Breast epithelium (tissue), 4 donors: ENCODE results near the gene A4GNT. TPM values are rescaled to one million over a fixed set of nuclear protein-coding genes. Genes with fewer than 3 reads are reported as not detected.

Experiments used
- DNase-seq, 2 donors: peaks; one replicate each; pipeline ENCODE4 v3.0.0-alpha.2; 2019; ENCODE audit warnings: low spot score in 2 of 2
- H3K27ac ChIP-seq, 2 donors: fragments of 200-600 bp; sonication (generic) in 1 of 2; one replicate each; pipeline ENCODE4 v1.5.1; 2016 to 2019; ENCODE audit warnings: mild to moderate bottlenecking in 1 of 2
- H3K27me3 ChIP-seq, 2 donors: fragments of 200-600 bp; sonication (generic) in 1 of 2; one replicate each; pipeline versions ENCODE4 v1.5.1 to v1.6.0; 2017 to 2019; ENCODE audit warnings: control low read depth in 1 of 2, mild to moderate bottlenecking in 1 of 2
- H3K36me3 ChIP-seq: fragments of 200-600 bp; one replicate; pipeline ENCODE4 v1.5.1; 2019
- H3K4me1 ChIP-seq, 2 donors: fragments of 200-600 bp; sonication (generic); one replicate each; pipeline ENCODE4 v1.5.1; 2016 to 2019; ENCODE audit warnings: control low read depth in 1 of 2
- H3K4me3 ChIP-seq, 3 donors: fragments of 200-600 bp; sonication (generic); 1 replicate in 2 of 3; 2 replicates in 1 of 3; pipeline ENCODE4 v1.5.1; 2016 to 2019; ENCODE audit warnings: mild to moderate bottlenecking in 3 of 3, moderate library complexity in 2 of 3
- H3K9me3 ChIP-seq, 2 donors: fragments of 200-600 bp; sonication (generic) in 1 of 2; one replicate each; pipeline ENCODE4 v1.5.1; 2016 to 2019; ENCODE audit warnings: control low read depth in 1 of 2
- CTCF ChIP-seq, 3 donors: fragments of 450-650 bp; IDR thresholded peaks; one replicate each; pipeline ENCODE4 v1.5.1; 2016 to 2017; ENCODE audit warnings: antibody characterized with exemption in 3 of 3, mild to moderate bottlenecking in 3 of 3, moderate library complexity in 3 of 3
- POLR2A ChIP-seq: fragments of 450-650 bp; IDR thresholded peaks from one replicate; pipeline ENCODE4 v1.6.1; 2016; ENCODE audit warnings: antibody characterized with exemption, mild to moderate bottlenecking, moderate library complexity
- POLR2AphosphoS5 ChIP-seq, 3 donors: sonication (generic); formaldehyde crosslinking; IDR thresholded peaks; one replicate each; pipeline ENCODE4 v1.6.1; 2017; ENCODE audit warnings: antibody characterized with exemption in 3 of 3
- intact Hi-C: fragments of 100-400 bp; cut with DNase I; formaldehyde crosslinking; loops from one replicate; pipeline ENCODE4 v1.15.1; 2023; ENCODE audit warnings: low total_unique reads
- total RNA-seq, 3 donors: library from RNA; depleted of rRNA; stranded (reverse); fragments of >200 nt; gene quantifications; one replicate each; pipeline ENCODE4 v1.1.0, GENCODE V29; 2016

Gene A4GNT
- total RNA-seq, 3 donors from 2014 or later = not detected

GRCh38 chr3:138124188-138124587, 8.0 kb downstream of the A4GNT start:
- no peaks in the 10 kb centered on the region for H3K27me3 ChIP-seq
- no peak overlapping the region for H3K4me3 ChIP-seq
- TF ChIP-seq CTCF (IDR thresholded peaks at IDR 0.05) (no peak), POLR2AphosphoS5 (IDR thresholded peaks at IDR 0.05) (no peak), POLR2A (no peak)
- H3K36me3 ChIP-seq = no peaks in the 10 kb centered on the region
- intact Hi-C loops = no loop called here
- no peak overlapping the region for H3K27ac ChIP-seq
- DNase-seq = no peak
- no peaks in the 10 kb centered on the region for H3K4me1 ChIP-seq
- no peaks in the 10 kb centered on the region for H3K9me3 ChIP-seq

DNA sequence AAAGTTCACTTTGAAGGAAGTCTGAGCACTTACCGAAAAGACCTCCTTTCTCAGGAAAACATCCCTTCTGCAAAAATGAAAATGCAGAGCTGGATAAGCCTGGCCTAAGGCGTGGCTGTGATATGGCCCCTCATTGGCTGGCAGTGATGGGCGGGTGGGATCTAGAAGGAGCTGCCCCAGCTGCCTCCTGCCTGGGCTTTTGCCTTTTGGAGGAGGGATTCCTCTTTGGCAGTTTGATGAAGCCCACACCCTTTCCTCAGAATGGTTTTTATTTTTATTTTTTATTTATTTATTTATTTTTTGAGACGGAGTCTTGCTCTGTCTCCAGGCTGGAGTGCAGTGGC, 12.8 kb downstream of the A4GNT start:
- Histone ChIP-seq H3K4me1 (no peaks in the 10 kb centered on the region), H3K9me3 (no peaks in the 10 kb centered on the region), H3K27ac (no peak overlapping the region), H3K4me3 (no peak overlapping the region), H3K27me3 (no peaks in the 10 kb centered on the region), H3K36me3 (no peaks in the 10 kb centered on the region)
- TF ChIP-seq POLR2A = no peak
- TF ChIP-seq CTCF (IDR thresholded peaks at IDR 0.05) = no peak
- TF ChIP-seq POLR2AphosphoS5 (IDR thresholded peaks at IDR 0.05) = no peak
- intact Hi-C loops = no loop called here
- no peak for DNase-seq

DNA sequence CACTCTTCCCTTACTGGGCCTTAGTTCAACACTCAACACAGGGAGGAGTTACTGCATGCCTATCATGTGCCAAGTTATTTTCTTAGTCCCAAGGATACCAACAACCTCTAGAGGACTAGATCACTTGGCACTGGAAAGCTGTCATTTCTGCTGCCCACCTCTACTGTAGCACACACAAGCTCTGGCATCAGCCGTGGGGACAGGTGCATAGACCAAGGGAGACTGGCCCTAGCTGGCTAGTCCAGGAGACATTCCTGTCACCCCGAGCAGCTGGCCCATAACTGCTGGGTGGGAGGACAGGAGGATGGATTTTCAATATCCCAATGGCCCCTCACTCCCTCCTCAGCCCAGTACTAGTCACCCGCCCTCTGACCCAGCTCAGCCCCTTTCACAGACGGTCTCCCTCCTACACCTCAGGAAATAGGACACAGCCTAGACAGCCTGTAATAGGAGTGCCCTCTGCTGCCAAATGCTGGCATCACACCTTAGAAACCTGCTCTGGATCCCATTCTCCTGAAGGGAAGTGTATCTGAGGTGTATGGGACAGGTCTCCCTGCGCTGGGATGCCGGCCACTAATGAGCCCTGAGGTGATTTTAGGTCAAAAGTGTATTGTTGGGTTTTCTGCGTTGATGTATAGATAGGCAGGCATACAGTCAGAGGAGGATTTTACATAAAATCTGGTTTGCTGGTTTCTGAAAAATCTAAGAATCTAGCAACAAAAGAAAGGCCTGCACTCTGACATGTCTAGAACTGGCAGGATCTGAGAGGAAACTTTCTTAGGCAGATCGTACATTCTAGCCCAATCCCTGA, 13.4 kb downstream of the A4GNT start:
- Histone ChIP-seq H3K4me3 (no peak overlapping the region), H3K9me3 (no peaks in the 10 kb centered on the region), H3K27ac (no peak overlapping the region), H3K27me3 (no peaks in the 10 kb centered on the region), H3K4me1 (no peaks in the 10 kb centered on the region), H3K36me3 (no peaks in the 10 kb centered on the region)
- TF ChIP-seq CTCF (IDR thresholded peaks at IDR 0.05) (peak; percentile 44 to 60 (median 56)), POLR2A (no peak), POLR2AphosphoS5 (IDR thresholded peaks at IDR 0.05) (no peak)
- peak; percentile 62 to 63 for DNase-seq
- intact Hi-C loops = no loop called here

DNA sequence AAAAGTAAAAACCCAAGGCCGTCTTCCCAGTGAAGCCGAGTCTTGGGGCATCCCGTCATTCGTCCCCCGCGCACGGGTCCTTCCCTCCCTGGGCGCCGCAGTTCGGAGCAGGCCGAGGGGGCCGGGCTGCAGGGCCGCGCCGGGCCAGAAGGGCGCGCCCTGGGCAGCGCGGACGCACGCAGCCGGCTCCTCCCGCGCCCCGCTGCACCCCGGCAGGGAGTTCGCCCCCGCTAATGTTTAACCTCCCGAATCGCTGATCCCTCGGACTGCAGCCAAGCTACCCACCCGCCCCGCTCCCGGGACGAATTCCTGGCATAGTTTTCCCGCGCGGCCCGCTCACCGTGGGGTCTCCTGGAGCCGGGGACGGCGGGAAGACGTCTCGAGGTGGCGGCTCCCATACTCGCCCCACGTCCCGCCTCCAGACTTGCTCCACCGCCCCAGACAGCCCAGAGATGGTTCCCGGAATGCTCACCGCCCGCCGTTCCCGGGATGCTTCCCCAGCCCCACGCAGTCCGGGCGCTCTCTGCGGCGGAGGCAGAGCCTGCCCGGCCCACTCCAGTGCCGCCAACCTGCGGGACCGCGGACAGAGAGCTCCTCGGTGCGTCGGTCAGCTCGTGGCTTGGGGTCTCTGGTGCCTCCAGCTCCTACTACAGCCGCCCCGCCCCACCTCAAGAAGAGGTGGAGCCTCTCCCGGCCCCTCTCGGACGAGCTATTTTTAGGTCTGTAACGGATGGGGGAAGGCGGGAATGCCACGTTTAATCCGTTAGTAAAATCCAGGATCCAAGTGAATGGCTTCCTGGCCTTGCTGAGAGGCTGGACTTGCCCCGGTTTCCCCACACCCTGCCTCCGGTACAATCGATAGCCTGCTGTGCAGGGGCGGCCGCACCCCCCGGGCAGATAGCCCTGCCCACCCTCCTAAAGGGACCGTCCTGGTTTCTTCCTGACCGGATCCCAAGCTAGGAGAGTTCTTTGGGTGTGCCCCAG, 16.9 kb downstream of the A4GNT start, which contains the start of gene DZIP1L:
Gene DZIP1L, minus strand, starts transcription at position 621 of the 984 bp plus-strand sequence. CDS start 11,637 bp downstream, outside the sequence.
- DNase-seq = peak in 1 of 2 donors; percentile 37
- Histone ChIP-seq H3K36me3 (no peaks in the 10 kb centered on the region), H3K4me1 (no peaks in the 10 kb centered on the region), H3K27ac (peak within 1 kb of the TSS; percentile 85 to 90), H3K9me3 (no peaks in the 10 kb centered on the region), H3K4me3 (peak within 1 kb of the TSS; percentile 58 to 76 (median 73)), H3K27me3 (no peaks in the 10 kb centered on the region)
- intact Hi-C loops = no loop called here
- TF ChIP-seq POLR2AphosphoS5 (IDR thresholded peaks at IDR 0.05) = peak in 1 of 3 donors; percentile 29
- peak in 1 of 3 donors; percentile 52 for TF ChIP-seq CTCF (IDR thresholded peaks at IDR 0.05)
- no peak for TF ChIP-seq POLR2A
